Measurements from ENCODE around the gene SCGN.
A peak's percentile ranks its signal among the peaks of the same experiment; 100 is the strongest.

SCGN gene

GRCh38 chr6:25628471-25629197, 23.4 kb upstream of the SCGN start:
- no peak overlapping the region for H3K27ac ChIP-seq
- TF ChIP-seq CTCF (conservative IDR thresholded peaks at IDR 0.05), result no peak

- peak overlapping the region; percentile 25; the same call in 1 of the 2 replicates for H3K27ac ChIP-seq
- TF ChIP-seq CTCF (conservative IDR thresholded peaks at IDR 0.05), result no peak
Observed at GRCh38 chr6:25629198-25629576, 22.8 kb upstream of the SCGN start.

- no peak for TF ChIP-seq CTCF (conservative IDR thresholded peaks at IDR 0.05)
- H3K27ac ChIP-seq, result peak overlapping the region; percentile 25
Observed at GRCh38 chr6:25630508-25631278, 21.3 kb upstream of the SCGN start.

- H3K27ac ChIP-seq, result peak overlapping the region; percentile 26; the same call in 1 of the 2 replicates
- no peak for TF ChIP-seq CTCF (conservative IDR thresholded peaks at IDR 0.05)
Observed at GRCh38 chr6:25635886-25636317, 16.1 kb upstream of the SCGN start.

GRCh38 chr6:25637211-25637610, 14.8 kb upstream of the SCGN start:
- TF ChIP-seq CTCF (conservative IDR thresholded peaks at IDR 0.05), result no peak
- H3K27ac ChIP-seq, result peak overlapping the region; percentile 95

GRCh38 chr6:25637960-25638434, 14.0 kb upstream of the SCGN start:
- peak overlapping the region; percentile 95 for H3K27ac ChIP-seq
- peak; percentile 57 for TF ChIP-seq CTCF (conservative IDR thresholded peaks at IDR 0.05)

GRCh38 chr6:25639653-25640052, 12.4 kb upstream of the SCGN start:
- no peak for TF ChIP-seq CTCF (conservative IDR thresholded peaks at IDR 0.05)
- H3K27ac ChIP-seq, result peak overlapping the region; percentile 95; the same call in 1 of the 2 replicates

Data from VCaP (cell line).